ENCODE data around the gene GNGT1.
"Not testable (repeated sequence)": the region's sequence is repeated elsewhere in the genome, so short reads cannot be mapped to it uniquely, and the experiment has no call there.

GNGT1 gene

GRCh38 chr7:93910076-93910994 lies 4.0 kb downstream of the GNGT1 start:
- DNase-seq, result no peak

GRCh38 chr7:93911242-93911641 lies 4.9 kb downstream of the GNGT1 start:
- DNase-seq, result not testable (repeated sequence)

- DNase-seq, result not testable (repeated sequence)
Measured at GRCh38 chr7:93911661-93912060, 5.3 kb downstream of the GNGT1 start.

- DNase-seq, result no peak
Measured at GRCh38 chr7:93913197-93913596, 6.8 kb downstream of the GNGT1 start.

GRCh38 chr7:93914581-93915066 lies 8.3 kb downstream of the GNGT1 start:
- no peak for DNase-seq

GRCh38 chr7:93915206-93915842 lies 9.0 kb downstream of the GNGT1 start:
- not testable (repeated sequence) for DNase-seq

- DNase-seq, result not testable (repeated sequence)
Measured at GRCh38 chr7:93915888-93916287, 9.5 kb downstream of the GNGT1 start.

GRCh38 chr7:93916315-93916714 lies 9.9 kb downstream of the GNGT1 start:
- not testable (repeated sequence) for DNase-seq

GRCh38 chr7:93920496-93921182 lies 14.3 kb downstream of the GNGT1 start:
- peak; percentile 5 for DNase-seq

- DNase-seq, result no peak
Measured at GRCh38 chr7:93921186-93921585, 14.8 kb downstream of the GNGT1 start.

GRCh38 chr7:93921607-93922566 lies 15.5 kb downstream of the GNGT1 start, which contains the start of gene GNG11:
GNG11 (plus strand) TSS chr7:93921735; CDS start chr7:93922138, 403 bp downstream.
- DNase-seq, result peak; percentile 85

GRCh38 chr7:93923296-93923695 lies 16.9 kb downstream of the GNGT1 start:
- no peak for DNase-seq

GRCh38 chr7:93923942-93924341 lies 17.6 kb downstream of the GNGT1 start:
- DNase-seq, result no peak

- DNase-seq, result no peak
Measured at GRCh38 chr7:93926800-93927199, 20.4 kb downstream of the GNGT1 start.

- DNase-seq, result no peak
Measured at GRCh38 chr7:93927585-93927984, 21.2 kb downstream of the GNGT1 start.

GRCh38 chr7:93931655-93932054 lies 25.3 kb downstream of the GNGT1 start:
- no peak for DNase-seq

- no peak for DNase-seq
Measured at GRCh38 chr7:93933156-93933555, 26.8 kb downstream of the GNGT1 start.

GRCh38 chr7:93935102-93935501 lies 28.7 kb downstream of the GNGT1 start:
- no peak for DNase-seq

- no peak for DNase-seq
Measured at GRCh38 chr7:93937818-93938217, 31.5 kb downstream of the GNGT1 start.

GRCh38 chr7:93938293-93938692 lies 31.9 kb downstream of the GNGT1 start:
- no peak for DNase-seq

GRCh38 chr7:93941945-93942344 lies 35.6 kb downstream of the GNGT1 start:
- DNase-seq, result no peak
